Right renal cortex interstitium (tissue), 3 donors: ENCODE measurements around the gene MTG1. TPM values are rescaled to one million over a fixed set of nuclear protein-coding genes. Genes with fewer than 3 reads are reported as not detected.
"Not testable (repeated sequence)": the region's sequence is repeated elsewhere in the genome, so short reads cannot be mapped to it uniquely, and the experiment has no call there.

Experiments
- DNase-seq, 3 donors: peaks; one replicate each; pipeline ENCODE4 v3.0.0-alpha.2; 2013; ENCODE audit warnings: low read depth in 3 of 3, low spot score in 2 of 3
- polyA plus RNA-seq, 3 donors: library from polyadenylated mRNA; unstranded; fragments of 120-200 nt; gene quantifications; one replicate each; pipeline ENCODE4 v1.2.1, GENCODE V29; 2013; ENCODE audit not compliant: insufficient read length in 3 of 3

Gene MTG1
- polyA plus RNA-seq, 3 donors: 63.4 to 66.6 (median 65.1) TPM

DNA sequence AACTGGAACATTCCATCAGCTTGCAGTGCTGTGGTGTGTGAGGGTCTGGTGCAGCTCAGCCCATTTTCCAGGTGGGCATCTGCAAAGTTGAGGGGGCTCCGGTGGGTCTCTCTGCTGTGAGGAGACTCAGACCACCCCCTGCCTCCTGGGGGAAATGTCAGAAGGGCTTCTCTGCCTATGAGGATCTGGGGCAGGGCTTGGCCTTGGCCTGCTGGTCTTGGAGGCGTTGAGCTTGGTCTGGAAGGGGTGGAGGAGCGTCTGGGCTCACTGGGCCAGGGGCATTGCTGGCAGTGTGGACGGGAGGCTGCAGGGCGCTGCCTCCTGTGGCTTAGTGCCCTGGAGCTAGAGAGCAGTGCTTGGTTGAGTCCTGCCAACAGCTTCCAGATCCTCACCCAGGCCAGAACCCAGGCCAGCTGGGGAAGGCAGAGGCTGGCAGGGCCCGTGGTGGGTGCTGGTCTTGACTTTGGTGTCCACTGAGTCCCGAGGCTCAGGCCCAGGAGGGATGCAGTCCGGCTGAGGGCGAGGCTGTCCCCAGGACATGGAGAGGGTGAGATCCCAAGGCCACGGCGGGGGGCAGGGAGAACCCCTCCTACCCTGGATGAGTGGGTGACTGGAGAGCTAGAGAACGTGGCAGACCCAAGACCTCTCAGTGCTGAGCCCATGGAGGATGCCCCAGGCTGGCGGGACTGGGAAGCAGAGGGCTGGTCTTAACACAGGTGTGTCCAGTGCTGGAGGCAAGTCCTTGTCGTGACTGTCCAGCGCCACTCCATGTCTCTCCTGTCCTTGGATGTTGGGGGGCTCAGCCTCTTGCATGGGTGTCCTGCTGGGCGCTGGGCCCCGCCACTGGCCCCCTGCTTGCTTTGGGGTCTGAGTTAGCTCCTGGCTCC lies 27.6 kb downstream of the MTG1 start:
- no peak for DNase-seq

DNA sequence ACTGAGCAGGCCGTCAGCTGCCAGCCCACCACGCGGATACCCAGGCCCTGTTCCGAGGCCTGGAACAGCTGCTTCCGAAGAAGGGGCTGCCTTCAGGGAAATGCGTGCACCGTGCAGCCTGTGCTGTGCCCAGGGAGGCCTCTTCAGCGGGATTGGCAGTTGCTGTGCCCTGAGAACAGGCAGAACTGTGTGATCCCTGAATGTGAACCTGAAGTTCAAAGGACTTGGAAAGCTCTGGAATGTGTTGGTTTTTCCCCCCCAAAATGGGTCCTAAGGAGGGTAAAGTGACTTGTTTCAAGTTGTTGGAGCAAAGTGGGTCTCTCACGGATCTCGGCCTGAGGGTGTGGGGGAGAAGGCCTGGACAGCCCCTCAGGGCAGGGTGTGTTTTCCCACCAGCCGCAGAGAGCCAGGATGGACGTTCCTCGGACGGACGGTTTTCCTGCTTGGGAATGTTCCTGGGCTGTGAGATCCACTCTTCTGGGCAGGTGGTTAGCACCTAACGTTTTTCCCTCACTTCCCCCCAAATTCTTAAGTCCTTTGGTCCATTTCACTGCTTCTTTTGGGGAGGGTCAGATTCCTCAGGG lies 28.4 kb downstream of the MTG1 start:
- no peak for DNase-seq

DNA sequence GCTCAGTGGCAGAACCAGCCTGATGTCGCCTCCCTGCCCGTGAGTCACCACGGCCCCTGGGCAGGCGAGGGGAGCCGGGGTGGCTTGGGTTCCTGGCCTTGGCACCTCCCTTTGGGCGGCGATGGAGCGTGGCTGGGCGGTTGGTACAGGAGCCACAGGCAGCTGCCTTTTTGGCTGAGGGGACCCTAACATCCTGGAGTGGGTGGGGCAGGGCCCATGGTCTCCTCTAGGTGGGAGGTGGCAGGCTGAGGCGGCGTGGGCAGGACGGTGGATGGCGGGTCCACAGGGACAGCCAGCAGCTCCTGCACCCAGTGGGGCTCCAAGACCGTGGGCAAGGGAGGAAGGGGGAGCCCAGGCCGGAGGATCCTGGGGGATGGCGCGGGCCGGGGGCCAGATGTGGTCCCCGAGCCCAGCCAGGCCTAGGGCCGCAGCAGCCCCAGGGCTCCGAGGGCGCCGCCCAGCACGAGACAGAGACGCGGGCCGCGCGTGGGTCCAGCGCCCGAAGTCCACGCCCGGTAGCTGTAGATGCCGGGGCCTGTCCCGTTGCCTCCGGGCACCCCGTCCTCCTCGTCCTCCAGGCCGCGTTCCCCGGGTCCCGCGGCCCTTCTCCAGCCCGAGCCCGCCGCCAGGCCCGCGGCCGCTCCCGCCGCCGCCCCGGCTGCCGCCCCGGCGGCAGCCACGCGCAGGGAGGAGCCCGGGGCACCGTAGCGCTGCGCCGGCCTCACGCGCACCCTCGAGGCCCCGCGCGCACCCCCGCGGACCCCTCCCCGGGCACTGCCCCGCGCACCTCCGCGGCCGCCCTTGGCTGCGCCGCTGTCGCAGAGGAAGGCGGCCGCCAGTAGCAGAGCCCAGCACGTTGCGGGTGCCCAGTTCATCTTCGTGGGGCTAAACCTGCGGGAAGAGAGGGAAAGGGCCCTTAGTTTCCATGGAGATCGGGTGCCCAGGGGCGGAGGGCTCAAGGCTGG lies 29.1 kb downstream of the MTG1 start:
- DNase-seq: no peak

DNA sequence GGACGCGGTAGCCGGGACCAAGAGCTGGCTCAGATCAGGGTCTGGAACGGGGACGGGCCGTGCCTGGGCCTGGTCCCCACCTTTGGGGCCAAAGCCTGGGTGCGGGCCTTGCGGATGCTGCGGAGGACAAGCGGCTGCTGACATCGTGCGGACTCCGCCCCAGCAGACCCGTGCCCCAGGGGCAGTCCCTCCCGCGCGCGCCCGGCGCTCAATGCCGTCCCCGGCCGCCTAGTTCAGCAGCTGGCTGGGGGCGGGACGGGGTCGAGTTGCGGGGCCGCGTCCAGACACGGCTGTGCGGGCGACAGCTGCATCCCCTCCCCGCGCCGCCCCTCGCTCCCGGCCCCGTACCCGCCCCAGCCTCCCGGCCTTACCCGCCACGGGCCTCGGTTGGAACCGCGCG lies 30.1 kb downstream of the MTG1 start:
- DNase-seq: not testable (repeated sequence)

DNA sequence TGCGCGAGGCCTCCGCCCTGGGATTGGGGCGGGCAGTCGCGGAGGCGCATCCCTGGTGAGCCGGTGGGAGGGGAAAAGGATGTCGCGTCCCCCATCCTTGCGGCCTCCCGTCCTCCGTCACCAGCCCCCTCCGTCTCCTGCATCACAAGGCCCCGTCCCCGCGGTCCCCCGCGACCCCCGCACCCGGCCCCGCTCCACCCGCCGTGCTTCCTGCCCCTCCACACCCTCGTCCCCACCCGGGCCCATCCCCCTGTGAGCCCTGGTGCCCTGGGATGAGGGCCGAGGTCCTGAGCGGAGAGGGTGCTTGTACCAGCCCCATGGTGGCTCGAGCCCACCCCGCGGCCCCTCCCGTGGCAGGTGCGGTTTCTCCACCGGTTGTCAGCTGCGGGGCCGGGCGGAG lies 30.6 kb downstream of the MTG1 start, which contains the start of gene SPRN:
SPRN (minus strand) TSS at position 25 of the 400 bp plus-strand sequence. CDS start 944 bp downstream, outside the sequence.
- DNase-seq: not testable (repeated sequence)

GRCh38 chr10:133429571-133429970 lies 35.6 kb downstream of the MTG1 start:
- DNase-seq: not testable (repeated sequence)

GRCh38 chr10:133431888-133432613 lies 38.1 kb downstream of the MTG1 start:
- not testable (repeated sequence) for DNase-seq

DNA sequence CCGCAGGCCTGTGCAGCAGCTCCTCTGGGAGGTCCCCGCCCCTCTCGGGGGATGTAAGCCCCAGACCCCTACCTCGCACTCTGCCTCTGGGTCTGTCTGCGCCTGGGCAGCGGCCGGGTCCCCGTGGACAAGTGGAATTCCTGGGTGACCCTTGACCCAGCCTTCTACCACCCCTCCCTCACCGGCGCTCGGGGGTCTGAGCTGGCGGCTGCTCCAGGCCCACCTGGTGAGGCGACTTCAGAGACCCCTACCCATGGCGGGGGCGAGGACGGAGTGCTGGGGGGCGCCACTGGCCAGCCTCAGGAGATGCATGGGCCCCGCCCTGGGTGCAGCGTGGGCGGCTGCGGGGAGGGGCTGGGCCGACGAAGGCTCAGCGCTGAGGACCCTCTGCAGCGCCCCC lies 38.8 kb downstream of the MTG1 start:
- DNase-seq: not testable (repeated sequence)

- no peak for DNase-seq
Measured at GRCh38 chr10:133438711-133439273, 44.8 kb downstream of the MTG1 start.

DNA sequence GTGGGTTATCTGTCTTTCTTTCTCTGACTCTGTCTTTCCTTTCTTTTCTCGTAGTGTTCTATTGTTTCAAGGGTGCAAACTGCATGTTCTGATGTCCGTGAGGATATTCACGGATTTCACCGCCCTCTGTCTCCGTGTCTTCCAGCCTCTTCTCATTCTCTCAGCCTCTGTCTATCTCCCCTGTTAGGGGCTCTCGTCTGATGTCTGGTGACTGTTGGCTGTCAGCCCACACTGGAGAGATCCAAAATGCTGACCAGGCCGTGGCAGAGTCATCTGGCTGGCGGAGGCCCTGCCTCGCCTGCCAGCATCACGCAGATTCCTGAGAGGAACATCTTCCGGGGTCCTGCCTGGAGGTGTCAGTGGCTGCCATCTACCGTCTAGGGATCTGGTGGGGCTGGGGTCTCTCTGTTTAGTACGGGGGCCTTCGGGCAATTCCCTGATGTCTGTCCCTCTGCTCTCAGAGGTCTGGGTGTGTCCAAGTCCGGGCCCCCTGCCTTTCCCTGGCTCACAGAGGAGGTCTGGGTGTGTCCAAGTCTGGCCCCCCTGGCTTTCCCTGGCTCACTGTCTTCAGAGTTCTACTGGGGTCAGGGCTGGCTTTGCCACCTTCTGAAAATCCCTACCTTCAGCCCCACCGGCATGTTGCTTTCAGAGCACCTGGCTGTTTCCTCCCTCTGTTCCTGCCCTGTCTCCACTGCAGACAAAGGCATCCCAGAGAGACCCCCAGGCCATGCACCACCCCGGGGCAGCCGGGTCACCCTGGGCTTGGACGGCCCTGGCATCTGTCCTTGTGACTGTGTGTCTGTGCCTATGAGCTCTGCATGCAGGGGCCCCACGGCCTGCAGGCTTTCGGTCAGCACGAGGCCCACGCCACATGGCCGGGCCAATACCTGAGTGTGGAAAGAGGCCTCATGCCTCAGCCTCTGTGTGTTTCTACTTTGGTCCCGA lies 45.8 kb downstream of the MTG1 start:
- no peak for DNase-seq

DNA sequence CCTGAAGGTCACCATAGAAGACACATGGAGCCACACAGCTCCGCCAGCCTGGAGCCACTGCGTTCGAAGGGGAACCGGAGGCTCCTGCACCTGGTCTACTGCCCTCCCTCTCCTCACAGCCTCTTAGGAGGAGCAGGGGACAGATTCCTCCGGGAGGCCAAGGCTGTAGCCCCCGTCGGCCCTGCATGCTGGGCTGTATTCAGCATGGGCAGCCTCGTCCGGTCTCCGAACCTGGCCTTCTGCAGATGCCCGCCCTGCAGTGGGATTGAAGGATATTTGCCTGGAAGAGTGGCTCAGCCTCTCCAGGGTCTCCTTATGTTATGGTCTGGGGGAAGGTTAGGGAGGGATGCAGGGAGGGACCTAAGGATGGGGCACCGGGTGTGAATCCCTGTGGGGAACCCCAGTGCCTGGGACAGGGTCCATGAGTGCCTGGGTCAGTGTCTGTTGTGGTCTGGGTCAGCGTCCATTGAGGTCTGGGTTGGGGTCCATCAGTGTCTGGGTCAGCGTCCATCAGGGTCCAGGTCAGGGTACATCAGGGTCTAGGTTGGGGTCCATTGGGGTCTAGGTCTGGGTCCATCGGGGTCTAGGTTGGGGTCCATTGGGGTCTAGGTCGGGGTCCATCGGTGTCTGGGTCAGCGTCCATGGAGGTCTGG lies 46.8 kb downstream of the MTG1 start:
- no peak for DNase-seq

DNA sequence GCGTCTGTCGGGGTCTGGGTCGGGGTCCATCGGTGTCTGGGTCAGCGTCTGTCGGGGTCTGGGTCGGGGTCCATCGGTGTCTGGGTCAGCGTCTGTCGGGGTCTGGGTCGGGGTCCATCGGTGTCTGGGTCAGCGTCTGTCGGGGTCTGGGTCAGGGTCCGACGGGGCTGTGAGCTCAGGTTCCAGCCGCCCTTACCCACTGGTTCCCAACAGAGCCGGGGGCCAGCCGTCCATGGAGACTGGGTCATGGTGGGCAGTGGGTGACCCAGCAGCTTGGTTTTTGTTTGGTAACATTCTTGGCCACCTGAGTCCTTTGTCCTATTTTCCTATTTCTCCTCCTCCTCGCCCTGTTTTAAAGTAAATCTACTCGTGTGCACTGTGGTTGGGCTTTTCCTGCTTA lies 47.4 kb downstream of the MTG1 start:
- not testable (repeated sequence) for DNase-seq

GRCh38 chr10:133441780-133442179 lies 47.8 kb downstream of the MTG1 start:
- DNase-seq: no peak

DNA sequence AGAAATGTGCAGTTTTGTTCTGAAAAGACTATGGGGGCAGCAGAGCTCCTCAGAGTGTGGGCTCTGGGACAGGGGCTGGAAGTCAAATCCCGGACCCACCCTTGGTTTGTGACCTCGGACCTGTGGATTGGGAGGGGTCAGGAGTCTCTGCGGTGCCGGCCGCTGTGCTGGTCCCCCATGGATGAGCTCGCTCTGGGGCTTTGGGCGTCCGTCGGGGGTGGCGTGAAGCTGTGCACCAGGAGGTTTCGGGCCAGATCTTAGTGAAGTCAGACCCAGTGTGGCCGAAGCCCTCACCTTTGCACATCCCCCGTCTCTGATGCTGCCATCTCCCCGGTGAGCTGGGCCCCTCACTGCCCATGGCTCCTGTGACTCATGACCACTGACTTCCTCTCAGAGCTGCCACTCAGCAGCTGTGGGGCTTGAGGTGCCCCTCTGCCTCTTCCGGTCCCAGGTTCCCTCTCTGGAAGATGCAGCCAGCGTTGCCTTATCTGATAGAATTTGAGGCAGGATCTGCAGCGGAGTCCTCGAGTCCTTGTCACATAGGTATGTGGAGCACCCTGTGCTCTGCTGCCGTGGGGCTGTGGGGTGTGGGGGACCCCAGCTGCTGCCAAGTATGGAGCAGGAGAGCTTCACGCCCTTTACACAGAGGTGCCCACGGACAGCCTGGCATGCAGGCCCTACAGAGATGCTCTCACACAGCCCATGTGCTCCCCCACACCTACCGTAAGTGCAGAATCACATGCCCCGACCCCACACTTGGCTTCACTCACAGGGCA lies 48.4 kb downstream of the MTG1 start:
- no peak for DNase-seq

GRCh38 chr10:133442967-133443924 lies 49.3 kb downstream of the MTG1 start:
- no peak for DNase-seq
